Neural cell (in vitro differentiated cells): Measurements from ENCODE around the gene NEUROD1.

Experiments used
- CTCF ChIP-seq: fragments of 450-650 bp; IDR thresholded peaks from 2 replicates; pipeline ENCODE4 v1.5.1; 2014; ENCODE audit warnings: antibody characterized with exemption, mild to moderate bottlenecking, moderate library complexity; ENCODE audit not compliant: poor library complexity, severe bottlenecking
- EP300 ChIP-seq: fragments of 450-650 bp; conservative IDR thresholded peaks from 2 replicates; pipeline ENCODE4 v1.6.1; 2014; ENCODE audit warnings: antibody characterized with exemption, mild to moderate bottlenecking, moderate library complexity; ENCODE audit not compliant: poor library complexity, severe bottlenecking
- EZH2 ChIP-seq: fragments of 200-600, 300-800 bp; shearing (Covaris generic), sonication (generic); IDR thresholded peaks from 2 replicates; pipeline ENCODE4 v1.6.1; 2014; ENCODE audit warnings: antibody characterized with exemption, low read length, borderline replicate concordance, mild to moderate bottlenecking; ENCODE audit not compliant: insufficient read depth, poor library complexity, severe bottlenecking
- MXI1 ChIP-seq: fragments of 450-650 bp; conservative IDR thresholded peaks from 2 replicates; pipeline ENCODE4 v1.6.1; 2014; ENCODE audit warnings: antibody characterized with exemption, mild to moderate bottlenecking; ENCODE audit not compliant: poor library complexity, severe bottlenecking
- POLR2AphosphoS5 ChIP-seq: IDR thresholded peaks from 2 replicates; pipeline ENCODE4 v1.6.1; 2012
- RAD21 ChIP-seq: fragments of 450-650 bp; conservative IDR thresholded peaks from 2 replicates; pipeline ENCODE4 v1.6.1; 2014; ENCODE audit warnings: antibody characterized with exemption, mild to moderate bottlenecking, moderate library complexity
- REST ChIP-seq: IDR thresholded peaks from 2 replicates; pipeline ENCODE4 v1.6.1; 2012; ENCODE audit warnings: borderline replicate concordance
- SMC3 ChIP-seq: fragments of 450-650 bp; conservative IDR thresholded peaks from 2 replicates; pipeline ENCODE4 v1.6.1; 2014; ENCODE audit warnings: antibody characterized with exemption, mild to moderate bottlenecking, moderate library complexity; ENCODE audit not compliant: poor library complexity
- TAF1 ChIP-seq: IDR thresholded peaks from 2 replicates; pipeline ENCODE4 v1.6.1; 2012; ENCODE audit warnings: low read depth

GRCh38 chr2:181680055-181680936 lies at the start of gene NEUROD1:
- TF ChIP-seq POLR2AphosphoS5 (no peak), CTCF (no peak), EP300 (no peak), MXI1 (no peak), EZH2 (no peak), RAD21 (no peak), REST (no peak), TAF1 (no peak), SMC3 (no peak)
